ENCODE data around the gene PHC2.
"Not testable (repeated sequence)": the region's sequence is repeated elsewhere in the genome, so short reads cannot be mapped to it uniquely, and the experiment has no call there.

PHC2 gene

GRCh38 chr1:33322870-33323585 is 107.9 kb downstream of the PHC2 start:
- no peak overlapping the region for H3K27ac Mint-ChIP-seq
- ATAC-seq, result no peak
- H3K9me3 Mint-ChIP-seq, result no peaks in the 10 kb centered on the region
- H3K36me3 Mint-ChIP-seq, result peaks cover 40% of the 10 kb centered on the region
- H3K4me1 Mint-ChIP-seq, result no peaks in the 10 kb centered on the region
- H3K4me3 Mint-ChIP-seq, result no peak overlapping the region
- H3K27me3 Mint-ChIP-seq, result peaks cover 12% of the 10 kb centered on the region

GRCh38 chr1:33322109-33322508 is 108.8 kb downstream of the PHC2 start:
- ATAC-seq, result no peak
- Mint-ChIP-seq H3K4me3 (no peak overlapping the region), H3K9me3 (no peaks in the 10 kb centered on the region), H3K4me1 (no peaks in the 10 kb centered on the region), H3K27me3 (peaks cover 12% of the 10 kb centered on the region), H3K27ac (no peak overlapping the region), H3K36me3 (peaks cover 40% of the 10 kb centered on the region)

GRCh38 chr1:33321178-33321577 is 109.7 kb downstream of the PHC2 start:
- no peaks in the 10 kb centered on the region for H3K9me3 Mint-ChIP-seq
- H3K27ac Mint-ChIP-seq, result no peak overlapping the region
- peaks cover 17% of the 10 kb centered on the region for H3K27me3 Mint-ChIP-seq
- H3K4me3 Mint-ChIP-seq, result no peak overlapping the region
- no peaks in the 10 kb centered on the region for H3K4me1 Mint-ChIP-seq
- no peak for ATAC-seq
- H3K36me3 Mint-ChIP-seq, result peaks cover 33% of the 10 kb centered on the region

- Mint-ChIP-seq H3K27me3 (peaks cover 22% of the 10 kb centered on the region), H3K9me3 (no peaks in the 10 kb centered on the region), H3K27ac (no peak within 1 kb of the TSS), H3K4me1 (no peaks in the 10 kb centered on the region), H3K36me3 (peaks cover 28% of the 10 kb centered on the region), H3K4me3 (no peak within 1 kb of the TSS)
- no peak for ATAC-seq
Observed at GRCh38 chr1:33320619-33321165, 110.2 kb downstream of the PHC2 start, which contains the start of gene A3GALT2. Gene A3GALT2 (minus strand): TSS chr1:33321098. CDS start chr1:33321098, 0 bp downstream.

GRCh38 chr1:33319949-33320618 is 110.8 kb downstream of the PHC2 start:
- Mint-ChIP-seq H3K27ac (no peak overlapping the region), H3K27me3 (peaks cover 24% of the 10 kb centered on the region), H3K9me3 (no peaks in the 10 kb centered on the region), H3K36me3 (peaks cover 22% of the 10 kb centered on the region), H3K4me3 (no peak overlapping the region), H3K4me1 (no peaks in the 10 kb centered on the region)
- ATAC-seq, result no peak

GRCh38 chr1:33319186-33319948 is 111.5 kb downstream of the PHC2 start:
- Mint-ChIP-seq H3K36me3 (peaks cover 15% of the 10 kb centered on the region), H3K9me3 (no peaks in the 10 kb centered on the region), H3K4me3 (no peak overlapping the region), H3K27me3 (peaks cover 30% of the 10 kb centered on the region), H3K4me1 (no peaks in the 10 kb centered on the region), H3K27ac (no peak overlapping the region)
- no peak for ATAC-seq

- Mint-ChIP-seq H3K9me3 (no peaks in the 10 kb centered on the region), H3K36me3 (peaks cover under 1% of the 10 kb centered on the region), H3K27ac (no peak overlapping the region), H3K4me1 (no peaks in the 10 kb centered on the region), H3K27me3 (peaks cover 38% of the 10 kb centered on the region), H3K4me3 (no peak overlapping the region)
- ATAC-seq, result no peak
Observed at GRCh38 chr1:33317946-33318345, 112.9 kb downstream of the PHC2 start.

GRCh38 chr1:33317354-33317753 is 113.5 kb downstream of the PHC2 start:
- H3K9me3 Mint-ChIP-seq, result no peaks in the 10 kb centered on the region
- no peaks in the 10 kb centered on the region for H3K4me1 Mint-ChIP-seq
- no peaks in the 10 kb centered on the region for H3K36me3 Mint-ChIP-seq
- H3K4me3 Mint-ChIP-seq, result no peak overlapping the region
- no peak for ATAC-seq
- H3K27me3 Mint-ChIP-seq, result peaks cover 43% of the 10 kb centered on the region
- H3K27ac Mint-ChIP-seq, result no peak overlapping the region

- no peaks in the 10 kb centered on the region for H3K9me3 Mint-ChIP-seq
- no peaks in the 10 kb centered on the region for H3K4me1 Mint-ChIP-seq
- ATAC-seq, result no peak
- no peak overlapping the region for H3K4me3 Mint-ChIP-seq
- peaks cover 51% of the 10 kb centered on the region for H3K27me3 Mint-ChIP-seq
- H3K27ac Mint-ChIP-seq, result no peak overlapping the region
- no peaks in the 10 kb centered on the region for H3K36me3 Mint-ChIP-seq
Observed at GRCh38 chr1:33316601-33317000, 114.3 kb downstream of the PHC2 start.

- no peak for ATAC-seq
- Mint-ChIP-seq H3K36me3 (no peaks in the 10 kb centered on the region), H3K9me3 (no peaks in the 10 kb centered on the region), H3K27me3 (peaks cover 68% of the 10 kb centered on the region), H3K27ac (no peak overlapping the region), H3K4me1 (no peaks in the 10 kb centered on the region), H3K4me3 (no peak overlapping the region)
Observed at GRCh38 chr1:33314416-33314815, 116.5 kb downstream of the PHC2 start.

GRCh38 chr1:33312413-33312749 is 118.5 kb downstream of the PHC2 start:
- Mint-ChIP-seq H3K27me3 (peaks cover 68% of the 10 kb centered on the region), H3K4me1 (no peaks in the 10 kb centered on the region), H3K9me3 (no peaks in the 10 kb centered on the region), H3K36me3 (no peaks in the 10 kb centered on the region), H3K27ac (no peak overlapping the region), H3K4me3 (no peak overlapping the region)
- ATAC-seq, result no peak

- Mint-ChIP-seq H3K27ac (no peak overlapping the region), H3K9me3 (no peaks in the 10 kb centered on the region), H3K36me3 (no peaks in the 10 kb centered on the region), H3K4me1 (no peaks in the 10 kb centered on the region), H3K27me3 (peaks cover 68% of the 10 kb centered on the region), H3K4me3 (no peak overlapping the region)
- no peak for ATAC-seq
Observed at GRCh38 chr1:33311706-33312412, 119.0 kb downstream of the PHC2 start.

- no peak for ATAC-seq
- Mint-ChIP-seq H3K9me3 (no peaks in the 10 kb centered on the region), H3K36me3 (no peaks in the 10 kb centered on the region), H3K4me1 (peaks cover 7% of the 10 kb centered on the region), H3K4me3 (no peak overlapping the region), H3K27me3 (peaks cover 66% of the 10 kb centered on the region), H3K27ac (no peak overlapping the region)
Observed at GRCh38 chr1:33310702-33311101, 120.2 kb downstream of the PHC2 start.

GRCh38 chr1:33309351-33309750 is 121.5 kb downstream of the PHC2 start:
- not testable (repeated sequence) for ATAC-seq, H3K27ac Mint-ChIP-seq, H3K9me3 Mint-ChIP-seq, H3K36me3 Mint-ChIP-seq, H3K4me1 Mint-ChIP-seq, H3K4me3 Mint-ChIP-seq
- H3K27me3 Mint-ChIP-seq, result peaks cover 58% of the 10 kb centered on the region

- Mint-ChIP-seq H3K27me3 (peaks cover 46% of the 10 kb centered on the region), H3K4me3 (no peak overlapping the region), H3K27ac (no peak overlapping the region), H3K9me3 (no peaks in the 10 kb centered on the region), H3K4me1 (peaks cover 7% of the 10 kb centered on the region), H3K36me3 (no peaks in the 10 kb centered on the region)
- peak; percentile 62 for ATAC-seq
Observed at GRCh38 chr1:33307494-33307864, 123.4 kb downstream of the PHC2 start.

All from stimulated activated memory B cell treated with anti-CD40 and anti-IgM and Interleukin-4, amounts not matched to agents 10 μg/mL and 1 μg/mL and 100 μg/mL, for 72 hours (primary cell).